Daoy (cell line): Measurements from ENCODE around the gene PIMREG. TPM values are rescaled to one million over a fixed set of nuclear protein-coding genes. Genes with fewer than 3 reads are reported as not detected.
"Not testable (repeated sequence)": the region's sequence is repeated elsewhere in the genome, so short reads cannot be mapped to it uniquely, and the experiment has no call there.

Experiments used
- DNase-seq: peaks from one replicate; pipeline ENCODE4 v3.0.0-alpha.2; 2015; ENCODE audit warnings: low read depth
- total RNA-seq: library from RNA; depleted of rRNA; stranded (reverse); fragments of >200 nt; shearing (Covaris generic); gene quantifications from 2 replicates; pipeline ENCODE4 v1.2.3, GENCODE V29; 2014

The PIMREG gene
- total RNA-seq, 1 experiment from 2014 or later = 70.6 TPM

GRCh38 chr17:6478486-6478885, 34.2 kb downstream of the PIMREG start:
- no peak for DNase-seq

- no peak for DNase-seq
Measured at GRCh38 chr17:6479622-6480302, 35.5 kb downstream of the PIMREG start.

DNA sequence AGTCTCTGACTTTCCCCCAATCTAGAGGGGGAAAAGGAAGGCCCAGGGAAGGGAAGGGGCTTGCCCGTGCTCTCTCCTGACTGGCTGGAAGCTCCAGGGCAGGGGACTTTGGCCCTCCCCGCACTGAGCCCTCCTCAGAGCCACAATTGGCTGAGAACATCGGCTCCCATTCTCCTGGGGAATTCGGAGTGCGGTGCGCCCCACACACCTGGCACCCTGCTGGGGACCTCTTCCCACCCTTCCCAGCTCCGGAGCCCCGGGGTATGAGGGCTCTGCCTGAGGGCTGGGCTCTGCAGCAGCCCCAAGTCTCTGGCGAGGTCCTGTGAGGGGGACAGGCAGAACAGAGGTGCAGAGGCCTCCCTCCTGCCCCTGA, 36.0 kb downstream of the PIMREG start:
- DNase-seq = no peak

- DNase-seq = no peak
Measured at GRCh38 chr17:6482105-6482455, 37.8 kb downstream of the PIMREG start.

GRCh38 chr17:6482796-6483195, 38.5 kb downstream of the PIMREG start:
- not testable (repeated sequence) for DNase-seq

DNA sequence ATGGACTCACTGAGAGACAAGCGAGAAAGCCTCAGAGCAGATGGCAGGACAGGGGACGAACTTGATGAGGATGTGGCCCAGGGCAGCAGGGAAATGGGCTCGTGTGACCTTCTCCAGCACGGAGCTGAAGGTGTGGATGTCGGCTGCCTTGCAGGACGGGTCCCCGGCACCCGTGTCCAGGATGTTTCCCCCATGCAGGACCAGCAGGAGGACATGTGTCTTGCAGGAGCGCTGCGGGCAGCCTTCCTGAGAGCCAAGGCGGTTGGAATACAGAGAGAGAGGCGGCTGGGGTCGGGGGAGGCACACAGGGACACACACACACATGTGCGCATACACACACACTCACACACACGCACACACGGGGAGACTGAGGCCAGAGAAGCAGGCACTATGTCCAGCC, 39.3 kb downstream of the PIMREG start:
- no peak for DNase-seq

DNA sequence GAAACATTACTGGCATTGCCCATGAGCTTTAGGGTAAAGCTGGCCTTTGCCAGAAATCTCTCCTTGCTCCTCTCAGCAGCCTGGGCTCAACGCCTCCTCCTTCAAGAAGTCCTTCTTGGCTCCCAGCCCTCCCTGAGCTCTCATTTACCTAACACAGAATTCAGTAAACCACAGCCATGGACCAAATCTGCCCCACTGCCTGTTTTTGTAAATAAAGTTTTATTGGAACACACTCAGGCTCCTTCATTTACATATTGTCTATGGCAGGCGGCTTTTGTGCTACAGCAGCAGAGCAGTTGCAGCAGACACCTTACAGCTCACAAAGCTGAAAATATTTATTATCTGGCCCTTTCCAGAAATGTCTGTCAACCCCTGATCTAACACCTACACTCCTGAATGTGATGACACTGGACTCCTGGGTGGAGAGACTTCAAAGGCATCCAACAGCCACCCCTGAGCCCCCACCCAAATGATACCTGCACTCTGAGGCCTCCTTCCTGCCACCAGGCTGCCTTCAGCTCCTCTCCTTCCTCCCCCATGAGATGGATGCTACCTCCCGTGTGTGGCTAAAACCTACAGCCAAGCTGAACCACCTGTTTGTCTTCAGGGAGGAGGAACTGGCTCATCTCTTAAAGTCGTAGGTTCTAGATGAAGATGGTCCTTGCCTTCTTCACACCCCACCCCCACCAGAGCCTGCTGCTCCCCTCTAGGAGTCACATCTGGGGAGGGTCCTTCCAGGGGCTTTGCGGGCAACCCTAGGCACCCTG, 41.6 kb downstream of the PIMREG start:
- no peak for DNase-seq

DNA sequence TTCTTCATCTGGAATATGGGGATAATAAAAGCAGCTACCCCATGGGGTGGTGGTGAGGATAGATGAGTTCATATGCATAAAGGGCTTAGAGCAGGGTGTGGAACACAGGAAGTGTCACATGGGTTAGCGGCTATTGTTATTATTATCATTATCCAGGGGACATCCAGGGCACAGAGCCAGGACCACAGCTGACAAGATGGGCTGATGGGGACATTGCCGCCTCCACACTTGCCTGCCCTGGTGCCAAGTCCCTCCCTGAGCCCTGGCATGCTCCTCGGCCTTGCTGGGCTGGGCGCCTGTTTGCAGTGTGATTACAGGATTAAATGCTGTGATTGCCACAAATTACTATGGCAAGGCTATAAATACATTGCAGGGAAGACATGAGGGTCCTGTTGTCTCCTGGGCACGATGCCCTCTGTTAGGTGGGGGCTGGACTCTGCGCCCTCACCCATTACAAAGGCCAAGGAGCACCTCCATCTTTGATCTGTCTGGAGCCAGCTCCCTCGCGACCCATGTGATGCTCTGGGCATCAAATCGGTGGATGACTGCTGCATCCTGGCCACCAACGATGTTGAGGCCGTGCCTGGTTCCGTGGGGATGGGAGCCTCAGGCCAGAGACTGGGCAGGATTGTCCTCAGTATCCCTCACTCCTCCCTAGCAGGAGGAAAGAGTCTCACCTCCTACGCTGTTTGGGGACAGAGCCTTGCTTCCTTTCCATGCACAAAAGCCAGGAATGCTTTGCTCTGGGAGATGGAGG, 43.2 kb downstream of the PIMREG start:
- no peak for DNase-seq

GRCh38 chr17:6488008-6488539, 43.8 kb downstream of the PIMREG start:
- DNase-seq = peak; percentile 47

- no peak for DNase-seq
Measured at GRCh38 chr17:6489016-6489550, 44.8 kb downstream of the PIMREG start.

GRCh38 chr17:6491071-6491700, 46.9 kb downstream of the PIMREG start:
- DNase-seq = no peak

- no peak for DNase-seq
Measured at GRCh38 chr17:6492892-6493674, 48.8 kb downstream of the PIMREG start.

DNA sequence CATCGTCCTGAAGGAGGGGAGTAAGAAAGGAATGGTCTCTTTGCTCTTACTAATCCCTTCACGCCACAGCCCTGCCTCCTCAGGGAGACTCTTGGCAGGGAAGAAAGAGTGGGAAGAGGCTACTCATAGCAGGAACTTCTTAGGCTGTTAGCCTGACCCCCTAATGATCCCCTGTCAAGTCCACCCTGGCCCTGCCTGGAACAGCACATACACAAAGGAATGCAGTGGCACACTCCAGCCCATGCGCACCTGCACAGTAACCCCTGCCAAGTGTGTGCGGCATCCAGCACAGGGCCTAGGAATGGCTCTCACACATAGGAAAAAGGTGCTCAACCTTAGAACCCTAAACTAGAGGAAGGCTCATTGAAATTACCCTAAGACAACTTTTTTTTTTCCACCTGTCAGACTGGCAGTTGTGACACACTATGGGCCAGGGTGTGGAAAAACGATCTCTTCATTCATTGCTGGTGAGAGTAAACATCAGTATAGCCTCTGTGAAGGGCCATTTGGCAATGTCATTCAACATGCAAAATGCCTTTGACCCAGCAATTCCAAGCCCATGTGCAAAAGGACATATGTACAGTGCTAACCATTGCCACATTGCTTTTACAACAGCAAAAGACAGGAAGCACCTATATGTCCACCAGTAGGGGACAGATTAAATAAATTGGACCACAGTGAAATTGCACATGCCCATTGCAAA, 50.1 kb downstream of the PIMREG start:
- no peak for DNase-seq

GRCh38 chr17:6495450-6496115, 51.3 kb downstream of the PIMREG start:
- DNase-seq = no peak

DNA sequence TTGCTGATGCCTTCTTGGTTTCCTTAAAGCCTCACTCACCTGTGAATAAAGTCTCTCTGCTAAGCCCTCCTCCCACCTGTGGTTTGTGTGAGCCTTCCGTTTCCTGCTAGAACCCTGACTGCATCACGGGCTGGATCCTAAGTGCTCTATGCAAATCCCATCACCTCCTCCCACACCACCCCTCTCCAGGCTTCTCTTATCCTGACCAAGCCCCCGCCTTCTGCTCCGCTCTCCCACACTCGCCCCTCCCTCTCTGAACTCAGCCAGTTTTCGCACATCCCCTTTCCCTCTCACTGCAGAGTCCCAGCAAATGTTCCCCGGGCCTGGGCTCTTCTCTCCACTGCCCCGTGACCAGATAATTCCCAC, 51.8 kb downstream of the PIMREG start:
- DNase-seq = peak; percentile 6

- no peak for DNase-seq
Measured at GRCh38 chr17:6496640-6497441, 52.6 kb downstream of the PIMREG start.

DNA sequence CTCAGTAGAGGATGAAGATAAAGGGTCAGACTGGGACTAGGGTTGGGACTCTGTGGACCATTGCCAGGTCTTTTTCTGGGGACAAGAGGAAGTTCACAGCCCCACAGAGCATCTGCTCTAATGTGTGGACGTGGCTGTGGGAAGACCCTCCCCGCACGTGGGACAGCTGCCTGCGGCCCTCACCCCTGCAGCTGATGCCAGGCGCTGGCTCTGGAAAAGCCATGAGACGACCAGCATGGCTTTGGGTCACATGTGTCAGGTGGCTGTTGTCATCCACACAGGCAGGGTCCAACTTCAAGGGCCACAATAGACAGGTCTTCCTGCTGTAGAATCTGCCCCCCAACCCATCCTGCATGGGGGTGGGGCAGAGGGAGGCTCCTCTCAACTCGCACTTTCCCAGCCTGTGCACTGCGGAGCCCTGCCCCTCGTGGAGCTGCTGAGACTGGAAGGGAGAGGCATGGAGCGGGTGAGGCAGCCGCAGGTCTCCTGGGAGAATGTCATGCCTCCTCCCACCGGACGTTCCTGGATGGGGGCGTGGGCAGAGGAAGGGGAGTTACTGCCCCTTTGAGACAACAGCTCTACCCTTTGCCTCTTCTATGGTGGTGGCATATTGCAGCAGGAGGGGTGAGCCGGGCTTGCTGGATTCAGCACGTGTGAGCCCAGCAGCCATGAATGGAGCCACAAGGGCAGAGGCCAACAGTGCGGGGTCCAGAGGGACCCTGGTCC, 53.4 kb downstream of the PIMREG start:
- DNase-seq = no peak

GRCh38 chr17:6498356-6498755, 54.1 kb downstream of the PIMREG start:
- no peak for DNase-seq
